B cell (primary cell): ENCODE data around the gene MAGI2.

Experiments used
- CTCF ChIP-seq: fragments of 200-600 bp; IDR thresholded peaks from one replicate; pipeline ENCODE4 v1.8.0; 2022; ENCODE audit warnings: antibody characterized with exemption, mild to moderate bottlenecking
- EZH2 ChIP-seq: IDR thresholded peaks from 2 replicates; pipeline ENCODE4 v1.6.1; 2012; ENCODE audit warnings: borderline replicate concordance, low read depth, mild to moderate bottlenecking, moderate library complexity, low read length; ENCODE audit not compliant: insufficient read depth, poor library complexity, severe bottlenecking

GRCh38 chr7:78709658-78710057 lies 743.8 kb downstream of the MAGI2 start:
- TF ChIP-seq CTCF = no peak
- TF ChIP-seq EZH2 = no peak
